ENCODE data around the gene ACP1.

DNA sequence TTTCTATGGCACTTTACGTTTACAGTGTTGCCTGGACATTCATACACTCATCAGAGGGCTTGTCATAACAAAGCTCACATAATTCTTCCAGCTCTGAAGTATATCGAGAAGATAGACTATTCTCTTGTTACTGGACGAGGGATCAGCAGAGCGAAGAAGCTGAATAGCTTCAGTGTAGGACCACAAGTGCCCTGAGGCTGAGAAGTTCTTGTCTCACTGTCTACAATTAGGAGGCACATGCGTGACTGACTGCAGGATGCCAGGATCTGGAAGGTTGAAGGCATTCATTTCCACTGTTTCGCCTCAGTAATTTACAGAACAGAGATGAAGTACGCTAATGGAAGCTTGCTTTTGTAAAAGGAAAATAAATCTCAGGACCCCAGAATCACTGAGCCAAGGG lies 10.5 kb upstream of the ACP1 start:
- no peak for TF ChIP-seq CTCF (IDR thresholded peaks at IDR 0.05; ENCODE audit: low read length)
- no peak for TF ChIP-seq EZH2 (IDR thresholded peaks at IDR 0.05; ENCODE audit: borderline replicate concordance, low read length)
